ENCODE data around the gene GAMT. TPM values are rescaled to one million over a fixed set of nuclear protein-coding genes. Genes with fewer than 3 reads are reported as not detected.

GAMT gene
- total RNA-seq, 4 donors from 2014 or later, result 27.8 to 40.3 (median 34.0) TPM

- Histone ChIP-seq H3K27me3 (no peaks in the 10 kb centered on the region), H3K27ac (no peak overlapping the region), H3K9me3 (no peaks in the 10 kb centered on the region), H3K4me1 (peaks cover 23% of the 10 kb centered on the region), H3K4me3 (no peak overlapping the region), H3K36me3 (peaks cover 80% of the 10 kb centered on the region)
- 93% methylated on average over 34 of the region's 40 CpGs for WGBS
- TF ChIP-seq POLR2A (IDR thresholded peaks at IDR 0.05), result no peak
- TF ChIP-seq EP300 (IDR thresholded peaks at IDR 0.05), result no peak
- no peak for TF ChIP-seq CTCF (IDR thresholded peaks at IDR 0.05)
- TF ChIP-seq POLR2AphosphoS5 (IDR thresholded peaks at IDR 0.05), result no peak
- no peak for DNase-seq (ENCODE audit: low spot score in 2 of 2)
These were observed 22.3 kb upstream of the GAMT start for GRCh38 chr19:1423436-1424191.

DNA sequence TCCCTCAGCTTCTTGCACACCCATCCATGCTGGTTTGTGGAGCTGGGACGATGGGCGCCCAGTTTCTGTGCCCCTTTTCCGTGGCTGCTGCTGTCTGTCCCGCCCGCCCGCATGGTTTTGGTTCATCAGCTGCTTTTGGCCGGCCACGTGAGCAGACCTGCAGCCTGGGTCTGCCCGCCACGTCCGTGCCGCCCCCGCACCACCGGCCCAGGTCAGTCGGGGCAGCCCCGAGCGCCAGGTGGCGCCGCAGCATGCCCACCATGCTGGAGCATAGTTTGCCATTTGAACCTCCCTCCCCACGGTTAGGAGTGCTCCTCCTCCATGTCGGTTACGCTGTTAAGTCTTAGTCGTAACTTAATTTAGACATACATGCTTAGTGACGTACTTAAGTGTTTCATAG, 21.6 kb upstream of the GAMT start:
- H3K36me3 ChIP-seq, result peaks cover 80% of the 10 kb centered on the region

GRCh38 chr19:1422360-1422759, 21.0 kb upstream of the GAMT start:
- peaks cover 76% of the 10 kb centered on the region for H3K36me3 ChIP-seq
- no peaks in the 10 kb centered on the region for H3K27me3 ChIP-seq
- H3K9me3 ChIP-seq, result no peaks in the 10 kb centered on the region
- DNase-seq (ENCODE audit: low spot score in 2 of 2), result no peak
- no peak overlapping the region for H3K4me3 ChIP-seq
- no peak overlapping the region for H3K27ac ChIP-seq
- peaks cover 36% of the 10 kb centered on the region for H3K4me1 ChIP-seq
- TF ChIP-seq EP300 (IDR thresholded peaks at IDR 0.05), result no peak
- TF ChIP-seq CTCF (IDR thresholded peaks at IDR 0.05), result no peak
- no peak for TF ChIP-seq POLR2A (IDR thresholded peaks at IDR 0.05)
- TF ChIP-seq POLR2AphosphoS5 (IDR thresholded peaks at IDR 0.05), result no peak
- WGBS, result 68% methylated on average over 11 of the region's 16 CpGs

More for the DNA sequence above, 21.6 kb upstream of the GAMT start:
- Histone ChIP-seq H3K9me3 (no peaks in the 10 kb centered on the region), H3K4me3 (no peak overlapping the region), H3K4me1 (peaks cover 30% of the 10 kb centered on the region), H3K27ac (no peak overlapping the region), H3K27me3 (no peaks in the 10 kb centered on the region)
- DNase-seq (ENCODE audit: low spot score in 2 of 2), result no peak
- 94% methylated on average over 17 of the region's 24 CpGs for WGBS
- TF ChIP-seq POLR2A (IDR thresholded peaks at IDR 0.05) (no peak), POLR2AphosphoS5 (IDR thresholded peaks at IDR 0.05) (no peak), CTCF (IDR thresholded peaks at IDR 0.05) (no peak), EP300 (IDR thresholded peaks at IDR 0.05) (no peak)

GRCh38 chr19:1421958-1422305, 20.6 kb upstream of the GAMT start:
- WGBS, result 83% methylated on average over 9 of the region's 22 CpGs
- peaks cover 72% of the 10 kb centered on the region for H3K36me3 ChIP-seq
- H3K27ac ChIP-seq, result no peak overlapping the region

More at GRCh38 chr19:1421958-1422305, 20.6 kb upstream of the GAMT start:
- Histone ChIP-seq H3K4me3 (no peak overlapping the region), H3K4me1 (peaks cover 40% of the 10 kb centered on the region), H3K27me3 (no peaks in the 10 kb centered on the region), H3K9me3 (no peaks in the 10 kb centered on the region)
- DNase-seq (ENCODE audit: low spot score in 2 of 2), result no peak
- TF ChIP-seq POLR2A (IDR thresholded peaks at IDR 0.05) (no peak), CTCF (IDR thresholded peaks at IDR 0.05) (no peak)
